OCI-LY1 (cell line): Measurements from ENCODE around the gene TCF4.

Source experiments
- H2AFZ ChIP-seq: fragments of 200-600 bp; sonication (generic), shearing (Covaris generic); 2 replicates; pipeline ENCODE4 v1.6.0; 2014; ENCODE audit warnings: antibody characterized with exemption, mild to moderate bottlenecking, low read length
- H3F3A ChIP-seq: fragments of 200-600 bp; sonication (generic), shearing (Covaris generic); 2 replicates; pipeline ENCODE4 v1.6.0; 2014; ENCODE audit warnings: mild to moderate bottlenecking, antibody characterized with exemption, low read length, moderate library complexity; ENCODE audit not compliant: insufficient read depth
- H3K27ac ChIP-seq: fragments of 200-600 bp; sonication (generic); 2 replicates; pipeline ENCODE4 v1.5.1; 2014; ENCODE audit warnings: low read length, mixed run types, mild to moderate bottlenecking, low read depth; ENCODE audit not compliant: poor library complexity, severe bottlenecking
- H3K27me3 ChIP-seq: fragments of 200-600 bp; sonication (generic); 2 replicates; pipeline ENCODE4 v1.6.0; 2014; ENCODE audit warnings: antibody characterized with exemption, mild to moderate bottlenecking, low read length, moderate library complexity; ENCODE audit not compliant: insufficient read depth
- H3K36me3 ChIP-seq: fragments of 200-600 bp; sonication (generic); 2 replicates; pipeline ENCODE4 v1.6.1; 2014; ENCODE audit warnings: mild to moderate bottlenecking, antibody characterized with exemption, low read length, moderate library complexity, mixed read lengths; ENCODE audit not compliant: insufficient read depth
- H3K4me1 ChIP-seq: fragments of 200-600 bp; sonication (generic); 2 replicates; pipeline ENCODE4 v1.5.1; 2014; ENCODE audit warnings: mild to moderate bottlenecking, low read length, moderate library complexity; ENCODE audit not compliant: insufficient read depth, severe bottlenecking
- H3K4me2 ChIP-seq: fragments of 200-600 bp; sonication (generic), shearing (Covaris generic); 2 replicates; pipeline ENCODE4 v1.6.1; 2014; ENCODE audit warnings: low read length
- H3K4me3 ChIP-seq: fragments of 200-600 bp; sonication (generic); 2 replicates; pipeline ENCODE4 v1.5.1; 2014; ENCODE audit warnings: low read length, low read depth, mild to moderate bottlenecking, mixed read lengths; ENCODE audit not compliant: poor library complexity, severe bottlenecking
- H3K79me2 ChIP-seq: fragments of 200-600 bp; shearing (Covaris generic); 2 replicates; pipeline ENCODE4 v1.6.1; 2016; ENCODE audit warnings: mixed run types, low read length, mixed read lengths; ENCODE audit not compliant: insufficient read depth
- H3K9ac ChIP-seq: fragments of 200-600 bp; sonication (generic), shearing (Covaris generic); 2 replicates; pipeline ENCODE4 v1.6.1; 2014; ENCODE audit warnings: mild to moderate bottlenecking, low read length, mixed read lengths
- H3K9me2 ChIP-seq: fragments of 200-600 bp; sonication (generic), shearing (Covaris generic); 2 replicates; pipeline ENCODE4 v1.6.1; 2014; ENCODE audit warnings: low read depth, mild to moderate bottlenecking, low read length, mixed read lengths
- H3K9me3 ChIP-seq: fragments of 200-600 bp; shearing (Covaris generic); 2 replicates; pipeline ENCODE4 v1.6.1; 2014; ENCODE audit warnings: low read length, mixed read lengths
- H4K20me1 ChIP-seq: fragments of 200-600 bp; sonication (generic), shearing (Covaris generic); 2 replicates; pipeline ENCODE4 v1.6.0; 2016; ENCODE audit warnings: mild to moderate bottlenecking, low read length; ENCODE audit not compliant: insufficient read depth
- CTCF ChIP-seq: fragments of 200-600 bp; sonication (generic), shearing (Covaris generic); IDR thresholded peaks from 2 replicates; pipeline ENCODE4 v1.5.1; 2017; ENCODE audit warnings: mild to moderate bottlenecking, antibody characterized with exemption, low read length, moderate library complexity, mixed read lengths
- EZH2 ChIP-seq: fragments of 200-600 bp; sonication (generic), shearing (Covaris generic); IDR thresholded peaks from 2 replicates; pipeline ENCODE4 v1.8.0; 2017; ENCODE audit warnings: borderline replicate concordance, mixed run types, mild to moderate bottlenecking, antibody characterized with exemption, low read length, moderate library complexity, mixed read lengths

Gene TCF4

DNA sequence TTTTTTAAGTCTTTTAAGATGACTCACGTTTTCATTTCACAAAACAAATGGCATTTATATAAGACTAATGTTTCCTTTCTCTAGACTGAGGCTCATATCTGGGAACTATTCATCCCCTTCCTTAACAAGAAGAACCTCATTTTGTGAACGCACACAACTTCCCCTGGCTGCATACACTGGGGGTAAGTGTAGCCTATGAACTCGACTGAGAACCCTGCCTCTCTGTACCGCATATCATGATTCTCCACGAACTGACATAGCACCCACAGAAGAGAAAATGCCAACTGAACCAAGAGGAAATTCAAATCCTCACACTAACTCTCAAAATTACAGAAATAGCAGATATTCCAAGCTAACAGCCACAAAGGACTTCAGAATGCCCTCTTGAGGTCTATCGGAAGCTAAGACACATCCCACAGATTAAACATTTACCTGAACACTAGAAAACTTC lies 236.7 kb downstream of the TCF4 start:
- Histone ChIP-seq H3K79me2 (peaks cover 27% of the 10 kb centered on the region; the same call in 1 of the 2 replicates), H3F3A (no peaks in the 10 kb centered on the region), H3K36me3 (peaks cover 3% of the 10 kb centered on the region; the same call in 1 of the 2 replicates), H3K27me3 (no peaks in the 10 kb centered on the region), H3K27ac (peak overlapping the region; percentile 5), H3K9ac (no peak overlapping the region), H3K4me1 (peaks cover 68% of the 10 kb centered on the region), H4K20me1 (0 out of 2 replicates have a peak, but pooled peaks cover under 1% of the 10 kb centered on the region), H3K4me3 (no peak overlapping the region), H2AFZ (no peak overlapping the region), H3K9me2 (no peaks in the 10 kb centered on the region), H3K9me3 (no peaks in the 10 kb centered on the region), H3K4me2 (no peak overlapping the region)
- TF ChIP-seq EZH2 (no peak), CTCF (no peak)

DNA sequence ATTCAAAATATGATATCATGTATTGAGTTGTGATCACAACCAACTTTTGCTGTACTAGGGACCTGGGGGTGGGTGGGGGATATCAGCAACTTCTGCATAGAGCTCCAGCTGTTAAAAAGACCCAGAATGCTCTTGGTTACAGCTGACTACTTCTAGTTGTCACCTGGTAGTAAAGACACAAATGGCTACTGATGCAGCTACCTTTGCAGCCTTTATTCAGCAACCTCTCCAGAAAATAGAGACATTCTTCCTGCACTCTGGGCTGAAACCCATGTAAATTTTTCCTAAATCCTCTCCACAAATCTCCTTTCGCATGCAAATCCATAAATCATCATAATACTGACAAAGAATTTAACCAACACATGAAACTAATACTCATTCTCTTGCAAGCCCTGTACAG lies 238.3 kb downstream of the TCF4 start:
- no peaks in the 10 kb centered on the region for H3K27me3 ChIP-seq
- H3K9ac ChIP-seq: no peak overlapping the region
- TF ChIP-seq CTCF (no peak), EZH2 (no peak)
- H2AFZ ChIP-seq: no peak overlapping the region
- H4K20me1 ChIP-seq: no peaks in the 10 kb centered on the region
- H3K36me3 ChIP-seq: peaks cover 3% of the 10 kb centered on the region; the same call in 1 of the 2 replicates
- no peaks in the 10 kb centered on the region for H3F3A ChIP-seq
- H3K9me3 ChIP-seq: no peaks in the 10 kb centered on the region
- no peak overlapping the region for H3K27ac ChIP-seq
- no peak overlapping the region for H3K4me2 ChIP-seq
- peaks cover 52% of the 10 kb centered on the region for H3K4me1 ChIP-seq
- H3K9me2 ChIP-seq: no peaks in the 10 kb centered on the region
- peaks cover 24% of the 10 kb centered on the region; the same call in 1 of the 2 replicates for H3K79me2 ChIP-seq
- no peak overlapping the region for H3K4me3 ChIP-seq

DNA sequence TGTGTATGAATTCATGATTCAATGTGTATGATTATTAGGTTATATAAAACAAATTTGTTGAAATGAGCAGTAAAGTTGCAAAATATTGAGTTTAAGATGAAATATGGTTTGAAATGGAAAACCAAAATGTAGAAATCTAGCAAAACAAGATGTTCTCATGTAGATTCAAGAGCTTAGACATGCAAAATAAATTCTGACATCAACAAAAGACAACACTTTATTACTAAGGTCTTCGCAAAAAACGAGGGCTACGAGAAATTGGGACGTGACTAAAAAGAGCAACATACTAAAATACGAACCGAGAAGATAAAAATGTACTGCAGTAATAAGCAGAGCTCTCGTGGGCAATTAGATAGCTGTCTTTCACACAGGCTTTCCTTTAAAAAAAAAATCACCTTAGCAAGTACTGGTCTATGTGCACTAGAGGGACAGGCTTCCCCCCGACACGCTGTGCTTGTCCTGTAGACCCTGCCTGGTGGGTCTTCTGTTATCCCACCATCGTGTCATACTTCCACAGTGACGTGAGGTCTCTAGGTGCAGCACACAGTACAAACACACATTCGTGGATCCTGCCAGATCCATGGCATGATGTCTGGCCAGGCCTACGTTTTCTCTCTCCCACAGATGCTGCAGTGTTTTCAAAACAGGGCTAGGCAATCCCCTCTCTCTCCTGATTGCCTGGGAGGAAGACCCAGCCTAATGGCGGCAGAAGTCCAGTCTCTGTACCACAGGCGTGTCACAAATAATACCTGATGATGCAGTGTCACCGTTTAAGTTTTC lies 240.8 kb downstream of the TCF4 start:
- no peaks in the 10 kb centered on the region for H3K9me3 ChIP-seq
- peaks cover 34% of the 10 kb centered on the region for H3K4me1 ChIP-seq
- H3K4me2 ChIP-seq: no peak overlapping the region; the same call in 1 of the 2 replicates
- no peaks in the 10 kb centered on the region for H3F3A ChIP-seq
- H3K9ac ChIP-seq: no peak overlapping the region
- H3K9me2 ChIP-seq: no peaks in the 10 kb centered on the region
- H3K4me3 ChIP-seq: no peak overlapping the region
- H3K36me3 ChIP-seq: peaks cover 3% of the 10 kb centered on the region; the same call in 1 of the 2 replicates
- no peaks in the 10 kb centered on the region for H4K20me1 ChIP-seq
- TF ChIP-seq EZH2: no peak
- H2AFZ ChIP-seq: no peak overlapping the region
- H3K79me2 ChIP-seq: peaks cover 16% of the 10 kb centered on the region; the same call in 1 of the 2 replicates
- no peaks in the 10 kb centered on the region for H3K27me3 ChIP-seq
- peak overlapping the region; percentile 18 for H3K27ac ChIP-seq
